ENCODE results near the gene NUP35. TPM values are rescaled to one million over a fixed set of nuclear protein-coding genes. Genes with fewer than 3 reads are reported as not detected.

Gene NUP35
- total RNA-seq, 1 donor from 2014 or later, result 42.0 TPM

GRCh38 chr2:183204397-183204796 is 80.2 kb downstream of the NUP35 start:
- DNase-seq (ENCODE audit: low spot score in 2 of 2), result no peak
- no peak for FAIRE-seq

- no peak for DNase-seq (ENCODE audit: low spot score in 2 of 2)
- no peak for FAIRE-seq
These were observed 82.9 kb downstream of the NUP35 start for GRCh38 chr2:183207110-183207509.

- FAIRE-seq, result no peak
These were observed 85.3 kb downstream of the NUP35 start for GRCh38 chr2:183209395-183210028.

More at GRCh38 chr2:183209395-183210028, 85.3 kb downstream of the NUP35 start:
- no peak for DNase-seq (ENCODE audit: low spot score in 2 of 2)

Other genes with a start within 250 kb of the NUP35 start
- gene NCKAP1, start 86.0 kb upstream of the NUP35 start, total RNA-seq, result 143 TPM
- 14.7 TPM for gene DUSP19, start 45.7 kb upstream of the NUP35 start, total RNA-seq